GM21381 (cell line): ENCODE measurements around the gene SBK3.
A peak's percentile ranks its signal among the peaks of the same experiment; 100 is the strongest.
"Not testable (repeated sequence)": the region's sequence is repeated elsewhere in the genome, so short reads cannot be mapped to it uniquely, and the experiment has no call there.

Experiments used
- ATAC-seq: cut with Tn5 transposase; IDR thresholded peaks from one replicate; pipeline ENCODE4 v1.9.1; 2021; ENCODE audit warnings: mild to moderate bottlenecking, moderate library complexity; ENCODE audit not compliant: unreplicated experiment

SBK3 gene

DNA sequence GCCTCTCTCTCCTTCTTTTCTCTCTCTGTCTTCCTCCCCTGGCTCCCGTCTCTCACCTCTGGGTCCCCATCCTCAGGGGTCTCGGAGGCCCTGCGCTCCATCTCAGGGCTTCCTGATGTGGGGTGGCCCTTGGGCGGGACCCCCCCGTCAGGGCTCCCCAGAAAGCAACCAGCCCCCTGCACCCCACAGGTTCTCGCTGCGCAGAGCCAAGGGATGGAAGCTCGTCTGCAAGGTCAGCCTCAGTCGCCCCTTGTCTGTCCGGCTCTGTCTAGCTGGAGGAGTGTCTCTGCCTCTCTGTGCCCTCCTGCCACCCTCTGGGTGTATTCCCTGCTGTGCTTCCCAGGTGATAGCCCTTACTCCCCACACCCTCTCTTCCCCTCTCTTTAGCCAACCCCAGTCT is at the start of gene SBK3:
TSS of gene SBK3 (minus strand) at position 101 of the 400 bp plus-strand sequence. CDS start at position 101, 0 bp downstream.
- no peak for ATAC-seq

DNA sequence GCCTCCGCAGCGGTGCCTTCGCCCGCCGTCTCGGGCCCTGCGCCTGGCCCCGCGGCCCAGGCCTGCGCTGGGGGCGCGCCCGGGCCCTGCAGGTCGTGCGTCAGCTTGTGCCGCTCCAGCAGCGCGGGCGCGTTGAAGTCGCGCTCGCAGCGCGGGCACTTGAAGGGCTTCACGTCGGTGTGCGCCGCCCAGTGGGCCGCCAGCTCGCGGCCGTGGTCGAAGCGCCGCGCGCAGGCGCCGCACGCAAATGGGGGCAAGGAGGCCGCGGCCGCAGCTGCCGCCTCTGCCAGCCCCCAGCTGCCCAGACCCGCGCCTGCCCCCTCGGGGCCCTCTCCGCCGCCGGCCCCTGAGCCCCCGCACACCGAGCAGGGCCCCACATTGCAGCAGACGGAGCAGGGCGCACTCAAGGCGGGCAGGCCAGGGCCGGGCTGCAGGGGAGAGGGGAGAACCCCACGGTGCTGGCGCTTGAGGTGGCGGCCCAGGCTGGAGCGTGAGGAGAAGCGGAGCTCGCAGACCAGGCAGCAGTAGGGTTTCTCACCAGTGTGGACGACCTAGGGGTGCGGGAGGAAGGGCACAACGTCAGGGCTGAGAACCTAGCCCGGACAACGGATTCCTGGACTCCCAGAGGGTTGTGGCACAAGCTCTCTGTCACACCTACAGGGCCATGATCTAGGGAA is 47.9 kb upstream of the SBK3 start:
- ATAC-seq: no peak

DNA sequence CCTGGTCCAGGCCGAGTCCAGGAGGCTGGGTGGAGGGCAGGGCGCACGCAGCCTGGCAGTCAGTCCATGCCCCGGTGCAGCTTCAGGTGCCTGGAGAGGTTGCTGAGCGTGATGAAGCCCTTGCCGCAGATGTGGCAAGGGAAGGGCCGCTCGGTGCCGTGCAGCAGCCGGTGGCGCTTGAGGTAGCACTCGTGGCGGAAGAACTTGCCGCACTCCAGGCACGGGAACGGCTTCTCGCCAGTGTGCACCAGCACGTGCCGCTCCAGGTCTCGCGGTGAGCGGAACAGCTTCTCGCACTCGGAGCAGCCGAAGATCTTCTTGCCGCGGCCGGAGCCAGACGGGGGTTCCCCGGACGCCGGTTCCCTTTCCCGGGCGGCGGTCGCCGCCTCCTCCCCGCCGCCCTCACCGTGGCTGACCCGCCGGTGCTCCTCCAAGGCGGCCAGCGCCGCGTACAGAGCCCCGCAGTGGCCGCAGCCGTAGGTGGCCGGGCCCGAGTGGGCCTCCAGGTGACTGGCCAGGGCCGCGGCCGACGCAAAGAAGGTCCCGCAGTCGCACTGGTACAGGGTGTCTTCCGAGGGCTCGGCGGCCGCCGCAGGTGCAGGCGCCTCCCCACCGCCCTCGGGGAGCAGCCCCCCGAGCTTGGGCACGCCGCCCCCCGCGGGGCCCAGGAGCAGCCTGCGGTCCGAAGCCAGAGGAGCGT is 47.2 kb upstream of the SBK3 start:
- ATAC-seq: no peak

GRCh38 chr19:55591555-55591954 is 46.2 kb upstream of the SBK3 start:
- no peak for ATAC-seq

DNA sequence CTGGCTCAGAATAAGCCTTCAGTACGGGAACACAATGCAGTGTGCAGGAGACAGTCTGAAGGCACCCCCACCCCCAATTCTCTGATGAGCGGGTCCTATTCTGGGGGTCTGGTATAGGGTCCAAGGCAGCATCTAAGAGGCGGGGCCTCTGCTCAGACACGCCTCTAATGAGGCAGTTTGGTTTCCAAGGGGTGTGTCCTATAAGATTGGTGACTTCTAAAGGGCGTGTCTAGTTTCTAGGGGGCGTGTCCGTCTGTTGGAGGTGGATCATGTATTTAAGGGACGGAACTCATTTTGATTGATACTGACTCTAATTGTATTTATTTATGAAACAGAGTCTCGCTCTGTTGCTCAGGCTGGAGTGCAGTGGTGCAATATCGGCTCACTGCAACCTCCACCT is 45.3 kb upstream of the SBK3 start:
- ATAC-seq: no peak

DNA sequence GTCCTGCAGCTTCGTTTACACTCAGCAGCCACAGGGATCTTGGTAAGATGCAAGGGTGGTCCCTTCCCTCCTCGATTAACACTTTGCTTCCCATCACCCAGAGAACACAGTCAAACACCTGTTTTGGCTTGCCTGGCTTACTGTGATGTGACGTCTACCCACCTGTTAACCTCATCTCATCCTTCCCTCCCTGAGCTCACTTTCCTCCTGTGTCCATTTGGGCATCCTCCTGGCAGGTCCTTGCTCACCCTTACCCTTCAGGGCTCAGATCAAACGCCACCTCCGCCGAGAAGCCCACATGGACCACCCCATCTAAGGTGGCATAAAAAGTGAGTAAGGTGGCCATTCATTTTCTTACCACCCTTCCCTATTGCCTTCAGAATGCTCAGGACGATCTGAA is 44.8 kb upstream of the SBK3 start:
- ATAC-seq: no peak

- no peak for ATAC-seq
These were observed 43.4 kb upstream of the SBK3 start for GRCh38 chr19:55588738-55589137.

DNA sequence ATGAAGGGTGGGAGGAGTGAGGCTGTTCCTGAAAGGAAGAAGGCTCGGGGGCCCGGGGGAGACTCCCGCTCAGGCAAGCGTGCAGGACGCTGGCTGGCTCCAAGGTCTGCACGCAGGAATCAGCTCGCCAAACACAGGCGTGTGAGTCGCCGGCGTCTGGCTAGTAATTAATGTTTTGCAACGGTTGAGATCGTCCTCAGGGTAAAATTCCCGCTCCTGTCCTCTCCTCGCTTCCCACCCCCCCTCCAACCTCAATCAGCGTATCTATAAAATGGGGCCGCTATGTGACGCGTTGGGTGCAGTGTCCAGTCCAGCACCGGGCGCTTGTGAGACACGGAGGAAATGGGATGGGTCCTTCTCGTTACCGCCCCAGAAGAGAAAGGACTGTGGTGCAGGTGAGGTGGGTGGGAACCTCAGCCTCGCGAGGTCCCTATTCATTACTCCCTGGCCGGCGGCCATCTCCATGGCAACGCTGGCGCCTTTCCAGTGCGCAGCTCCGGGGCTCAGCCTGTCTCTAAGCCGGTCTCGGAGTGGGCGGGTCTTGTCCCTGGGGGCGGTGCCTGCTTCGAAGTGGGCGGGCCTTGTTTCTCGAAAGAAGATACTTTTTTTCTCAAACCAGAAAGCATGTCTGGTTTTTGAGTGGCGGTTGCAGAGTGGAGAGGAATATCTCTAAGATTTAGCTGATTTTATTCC is 41.8 kb upstream of the SBK3 start:
- peak; percentile 91 for ATAC-seq

GRCh38 chr19:55585658-55586339 is 40.5 kb upstream of the SBK3 start:
- no peak for ATAC-seq

- ATAC-seq: no peak
These were observed 39.5 kb upstream of the SBK3 start for GRCh38 chr19:55584871-55585270.

GRCh38 chr19:55583897-55584296 is 38.6 kb upstream of the SBK3 start:
- not testable (repeated sequence) for ATAC-seq

DNA sequence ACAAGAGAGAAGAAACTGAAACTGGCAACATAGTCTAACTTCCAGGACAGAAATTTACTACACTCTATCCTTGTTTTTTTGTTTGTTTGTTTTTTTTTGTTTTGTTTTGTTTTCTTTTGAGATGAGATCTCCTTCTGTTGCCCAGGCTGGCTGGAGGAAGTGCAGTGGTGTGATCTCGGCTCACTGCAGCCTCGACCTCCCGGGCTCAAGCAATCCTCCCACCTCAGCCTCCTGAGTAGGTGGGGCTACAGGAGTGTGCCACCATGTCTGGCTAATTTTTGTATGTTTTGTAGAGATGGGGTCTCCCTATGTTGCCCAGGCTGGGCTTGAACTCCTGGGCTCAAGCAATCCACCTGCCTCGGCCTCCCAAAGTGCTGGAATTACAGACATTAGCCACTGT is 36.9 kb upstream of the SBK3 start:
- ATAC-seq: not testable (repeated sequence)

GRCh38 chr19:55581823-55582223 is 36.5 kb upstream of the SBK3 start:
- ATAC-seq: no peak

DNA sequence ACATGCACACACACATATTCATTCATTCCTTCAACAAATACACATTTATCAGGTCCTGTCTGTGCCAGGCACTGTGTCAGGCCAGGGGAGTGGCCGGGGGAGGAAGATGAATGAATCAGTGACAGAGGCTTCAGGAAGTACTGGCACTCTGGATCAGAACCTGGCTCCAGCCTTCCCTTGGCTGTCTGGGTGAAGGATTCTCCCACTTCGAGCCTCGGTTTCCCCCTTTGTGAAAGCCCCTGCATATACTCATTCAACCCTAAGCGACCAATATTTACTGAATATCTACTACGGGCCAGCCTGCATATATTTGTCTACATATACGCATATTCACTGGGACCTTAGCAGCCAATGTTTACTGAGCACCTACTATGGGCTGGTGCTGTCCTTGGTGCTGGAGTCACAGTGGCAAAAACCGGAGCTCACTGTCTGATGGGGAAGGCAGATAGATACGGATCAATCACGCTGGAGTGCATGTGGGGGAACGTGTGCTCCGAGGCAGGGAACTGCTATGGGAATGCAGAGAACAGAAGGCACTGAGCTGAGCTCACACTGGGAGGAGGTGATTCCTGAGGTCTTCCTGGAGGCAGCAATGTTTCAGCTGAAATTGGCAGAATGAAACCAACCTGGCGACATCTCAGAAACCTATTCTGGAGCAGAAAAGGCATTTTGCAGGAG is 35.9 kb upstream of the SBK3 start:
- peak; percentile 13 for ATAC-seq

DNA sequence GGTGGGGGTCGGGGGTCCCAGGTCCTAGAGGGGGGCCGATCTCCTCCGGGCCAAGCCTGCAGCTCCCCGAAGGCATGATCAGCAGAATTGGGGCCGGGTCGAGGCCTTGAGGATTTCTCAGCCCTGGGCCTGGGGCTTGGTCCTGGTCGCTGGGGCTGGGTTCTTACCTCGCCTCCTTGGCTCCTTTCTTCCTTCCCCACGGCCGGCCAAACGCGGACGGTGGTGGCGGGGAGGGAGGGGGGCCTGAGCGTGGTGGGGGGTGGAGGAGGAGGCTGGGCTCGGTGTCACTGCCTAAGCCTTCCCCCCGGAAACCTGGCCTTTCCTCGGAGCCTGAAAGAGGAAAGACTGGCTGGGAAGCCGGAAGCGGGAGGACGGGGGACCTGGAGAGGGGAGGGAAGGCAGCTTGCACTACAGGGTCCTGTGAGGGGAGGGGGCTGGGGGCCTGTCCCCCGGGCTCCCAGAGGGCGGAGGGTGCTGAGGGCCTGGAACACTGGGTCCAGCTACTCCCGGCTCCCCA is 35.3 kb upstream of the SBK3 start, which contains the start of gene ZNF579:
TSS of gene ZNF579 (minus strand) at position 221 of the 517 bp plus-strand sequence. CDS start 1,209 bp downstream, outside the sequence.
- peak; percentile 54 for ATAC-seq

DNA sequence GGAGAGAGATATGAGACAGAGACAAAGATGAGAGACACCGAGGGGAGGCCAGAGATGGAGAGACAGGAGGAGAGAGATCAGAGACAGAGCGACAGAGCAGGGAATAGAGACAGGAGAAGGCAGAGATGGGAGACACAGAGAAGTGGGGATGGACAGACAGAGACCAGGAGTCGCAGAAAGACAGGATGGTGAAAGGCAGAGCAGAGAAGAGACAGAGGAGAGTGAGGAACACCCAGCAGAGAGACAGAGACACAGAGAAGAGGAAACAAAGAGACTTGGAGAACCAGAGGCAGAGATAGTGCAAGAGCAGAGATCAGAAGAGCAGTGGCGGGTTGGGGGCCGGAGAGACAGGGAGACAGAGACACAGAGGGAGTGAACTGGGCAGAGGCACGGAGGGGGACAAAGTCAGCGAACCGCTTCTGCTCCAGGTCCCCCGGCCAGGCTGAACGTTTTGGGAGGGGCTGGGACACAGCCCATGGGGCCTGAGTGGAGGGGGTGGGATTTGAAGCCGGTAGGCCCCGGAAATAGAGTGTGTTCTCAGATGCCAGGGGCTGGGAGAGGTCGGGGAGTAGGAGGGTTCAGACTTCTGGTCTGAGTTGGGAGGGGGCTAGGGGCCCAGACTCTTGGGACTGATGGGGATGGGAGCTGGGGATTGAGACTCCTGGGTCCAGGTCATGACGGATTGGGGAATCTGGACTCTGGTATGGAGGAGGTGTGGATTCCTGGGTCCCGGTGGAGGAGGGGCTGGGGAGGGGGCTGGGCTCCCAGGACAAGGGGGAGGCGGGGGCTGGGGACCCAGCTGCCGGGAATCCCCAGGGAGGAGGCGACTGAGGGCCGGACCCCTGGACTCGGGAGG is 34.7 kb upstream of the SBK3 start:
- ATAC-seq: no peak

GRCh38 chr19:55578761-55579747 is 33.7 kb upstream of the SBK3 start:
- ATAC-seq: no peak

DNA sequence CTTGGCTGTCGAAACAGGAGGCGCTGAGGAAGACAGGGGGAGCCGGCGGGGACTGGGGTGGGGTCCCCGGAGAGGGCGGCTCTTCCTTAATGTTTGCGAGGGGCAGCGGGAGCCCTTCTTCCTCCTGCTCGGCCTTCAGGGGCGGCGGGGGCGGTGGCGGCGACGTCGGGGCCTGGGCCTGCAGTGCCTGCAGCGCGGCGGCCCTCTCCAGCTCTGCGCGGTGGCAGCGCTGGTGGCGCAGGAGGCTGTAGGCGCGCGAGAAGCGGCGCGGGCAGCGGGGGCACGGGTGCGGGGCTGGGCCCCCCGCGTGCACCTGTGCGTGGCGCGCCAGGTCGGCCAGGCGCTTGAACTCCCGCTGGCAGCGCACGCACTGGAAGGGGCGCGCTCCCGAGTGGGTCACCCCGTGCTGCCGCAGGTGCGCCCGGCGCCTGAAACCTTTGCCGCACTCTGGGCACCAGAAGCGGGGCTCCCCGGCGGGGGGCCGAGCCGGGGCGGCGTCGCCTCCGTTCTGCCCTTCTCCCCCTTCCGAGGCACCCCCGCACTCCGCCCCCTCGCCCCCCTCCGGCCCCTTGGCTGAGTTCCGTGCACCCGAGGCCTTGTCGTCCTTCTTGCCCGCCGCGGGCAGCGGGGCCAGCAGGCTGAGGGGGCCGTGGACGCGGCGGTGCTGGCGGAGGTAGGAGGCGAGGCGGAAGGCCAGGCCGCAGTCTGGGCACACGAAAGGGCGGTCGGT is 32.9 kb upstream of the SBK3 start:
- ATAC-seq: no peak
